HEK293 (cell line): ENCODE measurements around the gene CHN1.

Experiments used
- BCL11A ChIP-seq: fragments of 450-650 bp; formaldehyde crosslinking; IDR thresholded peaks from 2 replicates; pipeline ENCODE4 v1.5.1; 2016; ENCODE audit warnings: low read depth, missing biosample characterization, missing genetic modification characterization
- CTCF ChIP-seq: fragments of 450-650 bp; formaldehyde crosslinking; IDR thresholded peaks from 2 replicates; pipeline ENCODE4 v1.5.1; 2016; ENCODE audit warnings: missing biosample characterization, missing genetic modification characterization
- KLF10 ChIP-seq: fragments of 450-650 bp; IDR thresholded peaks from 2 replicates; pipeline ENCODE4 v1.5.1; 2018; ENCODE audit warnings: missing biosample characterization, mild to moderate bottlenecking, missing genetic modification characterization
- KLF16 ChIP-seq: fragments of 450-650 bp; formaldehyde crosslinking; IDR thresholded peaks from 2 replicates; pipeline ENCODE4 v1.5.1; 2017; ENCODE audit warnings: missing biosample characterization, missing genetic modification characterization
- ZNF175 ChIP-seq: fragments of 450-650 bp; formaldehyde crosslinking; IDR thresholded peaks from 2 replicates; pipeline ENCODE4 v1.5.1; 2016; ENCODE audit warnings: missing biosample characterization, missing genetic modification characterization
- ZNF510 ChIP-seq: fragments of 450-650 bp; formaldehyde crosslinking; IDR thresholded peaks from 2 replicates; pipeline ENCODE4 v1.5.1; 2018; ENCODE audit warnings: mild to moderate bottlenecking, missing genetic modification characterization, missing biosample characterization; ENCODE audit not compliant: insufficient replicate concordance
- ZNF521 ChIP-seq: fragments of 450-650 bp; formaldehyde crosslinking; IDR thresholded peaks from 2 replicates; pipeline ENCODE4 v1.5.1; 2017; ENCODE audit warnings: missing biosample characterization, mild to moderate bottlenecking, missing genetic modification characterization
- ZNF530 ChIP-seq: fragments of 450-650 bp; formaldehyde crosslinking; IDR thresholded peaks from 2 replicates; pipeline ENCODE4 v1.5.1; 2016; ENCODE audit warnings: low read depth, missing biosample characterization, missing genetic modification characterization
- ZNF645 ChIP-seq: fragments of 450-650 bp; formaldehyde crosslinking; IDR thresholded peaks from 2 replicates; pipeline ENCODE4; 2016; ENCODE audit warnings: missing biosample characterization, missing genetic modification characterization
- ZNF776 ChIP-seq: fragments of 450-650 bp; formaldehyde crosslinking; IDR thresholded peaks from 2 replicates; pipeline ENCODE4 v1.5.0; 2017; ENCODE audit warnings: missing biosample characterization, missing genetic modification characterization, borderline replicate concordance
- TF ChIP-seq, protein P1 (sequence below): fragments of 450-650 bp; formaldehyde crosslinking; IDR thresholded peaks from 2 replicates; pipeline ENCODE4 v1.5.1; 2016; ENCODE audit warnings: missing biosample characterization, missing genetic modification characterization, low read depth

- TF ChIP-seq ZNF776 (tag by site-specific recombination) (no peak), KLF10 (tag by site-specific recombination) (no peak), CTCF (tag by site-specific recombination) (no peak), KLF16 (tag by site-specific recombination) (no peak), ZNF530 (tag by site-specific recombination) (no peak), BCL11A (tag by site-specific recombination) (no peak), ZNF521 (no peak), ZNF645 (tag by site-specific recombination) (no peak), ZNF510 (tag by site-specific recombination) (no peak), ZNF175 (tag by site-specific recombination) (no peak)
- TF ChIP-seq, protein P1, sequence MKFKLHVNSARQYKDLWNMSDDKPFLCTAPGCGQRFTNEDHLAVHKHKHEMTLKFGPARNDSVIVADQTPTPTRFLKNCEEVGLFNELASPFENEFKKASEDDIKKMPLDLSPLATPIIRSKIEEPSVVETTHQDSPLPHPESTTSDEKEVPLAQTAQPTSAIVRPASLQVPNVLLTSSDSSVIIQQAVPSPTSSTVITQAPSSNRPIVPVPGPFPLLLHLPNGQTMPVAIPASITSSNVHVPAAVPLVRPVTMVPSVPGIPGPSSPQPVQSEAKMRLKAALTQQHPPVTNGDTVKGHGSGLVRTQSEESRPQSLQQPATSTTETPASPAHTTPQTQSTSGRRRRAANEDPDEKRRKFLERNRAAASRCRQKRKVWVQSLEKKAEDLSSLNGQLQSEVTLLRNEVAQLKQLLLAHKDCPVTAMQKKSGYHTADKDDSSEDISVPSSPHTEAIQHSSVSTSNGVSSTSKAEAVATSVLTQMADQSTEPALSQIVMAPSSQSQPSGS (tag by site-specific recombination): no peak
Measured at GRCh38 chr2:174902506-174903263, 102.5 kb downstream of the CHN1 start.
